CD14-positive monocyte (primary cell): ENCODE measurements around the gene BRICD5. TPM values are rescaled to one million over a fixed set of nuclear protein-coding genes. Genes with fewer than 3 reads are reported as not detected.
A peak's percentile ranks its signal among the peaks of the same experiment; 100 is the strongest.

Source experiments
- DNase-seq, 3 donors: peaks; one replicate each; pipeline ENCODE4 v3.0.0-alpha.2; 2011 to 2022
- H2AFZ ChIP-seq: 2 replicates; pipeline ENCODE4 v1.6.0; 2012; ENCODE audit warnings: mild to moderate bottlenecking, low read depth, low read length, inconsistent platforms; ENCODE audit not compliant: insufficient read depth, poor library complexity, severe bottlenecking
- H3K27ac ChIP-seq, 2 donors: 1 replicate in 1 of 2; 2 replicates in 1 of 2; pipeline ENCODE4 v1.5.1; 2012 to 2013; ENCODE audit warnings: low read length in 2 of 2, control low read depth in 1 of 2, inconsistent platforms in 1 of 2, low read depth in 1 of 2, mild to moderate bottlenecking in 1 of 2
- H3K27me3 ChIP-seq, 2 donors: one replicate each; pipeline versions ENCODE4 v1.6.0 to v1.6.1; 2011 to 2013; ENCODE audit warnings: low read length in 2 of 2; ENCODE audit not compliant: control insufficient read depth in 2 of 2, insufficient read depth in 2 of 2
- H3K36me3 ChIP-seq, 2 donors: replicated peaks in 1 of 2; 1 replicate in 1 of 2; 2 replicates in 1 of 2; pipeline versions ENCODE4 v1.5.1 to v1.6.1; 2012 to 2013; ENCODE audit warnings: low read length in 2 of 2, control low read depth in 1 of 2, inconsistent platforms in 1 of 2, mild to moderate bottlenecking in 1 of 2; ENCODE audit not compliant: insufficient read depth in 2 of 2, control insufficient read depth in 1 of 2
- H3K4me1 ChIP-seq, 2 donors: 1 replicate in 1 of 2; 2 replicates in 1 of 2; pipeline versions ENCODE4 v1.5.1 to v1.6.1; 2012 to 2013; ENCODE audit warnings: low read length in 2 of 2, control low read depth in 1 of 2, inconsistent platforms in 1 of 2, mild to moderate bottlenecking in 1 of 2, moderate library complexity in 1 of 2; ENCODE audit not compliant: insufficient read depth in 2 of 2, control insufficient read depth in 1 of 2
- H3K4me2 ChIP-seq: replicated peaks from 2 replicates; pipeline ENCODE3; 2012; ENCODE audit warnings: low read length, moderate library complexity, mild to moderate bottlenecking; ENCODE audit not compliant: poor library complexity, severe bottlenecking; ENCODE audit errors: extremely low read depth
- H3K4me3 ChIP-seq, 3 experiments: fragments of 200-600 bp in 1 of 3; sonication (generic) in 1 of 3; replicated peaks in 1 of 3; 1 replicate in 2 of 3; 2 replicates in 1 of 3; pipeline ENCODE4 v1.5.1; 2011 to 2013; ENCODE audit warnings: low read length in 3 of 3, mild to moderate bottlenecking in 3 of 3, control low read depth in 2 of 3, low read depth in 2 of 3, inconsistent platforms in 1 of 3, moderate library complexity in 1 of 3
- H3K79me2 ChIP-seq: 2 replicates; pipeline ENCODE4 v1.6.0; 2012; ENCODE audit warnings: mild to moderate bottlenecking, control low read depth, inconsistent platforms, low read length, moderate library complexity; ENCODE audit not compliant: insufficient read depth
- H3K9ac ChIP-seq: 2 replicates; pipeline ENCODE4 v1.6.0; 2017; ENCODE audit warnings: low read length, mild to moderate bottlenecking; ENCODE audit not compliant: insufficient read depth, poor library complexity, severe bottlenecking
- H3K9me3 ChIP-seq, 2 donors: replicated peaks in 1 of 2; 1 replicate in 1 of 2; 2 replicates in 1 of 2; pipeline versions ENCODE4 v1.5.1 to v1.6.1; 2012 to 2013; ENCODE audit warnings: low read length in 2 of 2, control low read depth in 1 of 2; ENCODE audit not compliant: control insufficient read depth in 1 of 2, insufficient read depth in 1 of 2
- H4K20me1 ChIP-seq: 2 replicates; pipeline ENCODE4 v1.6.0; 2012; ENCODE audit warnings: mild to moderate bottlenecking, low read length, control low read depth, moderate library complexity; ENCODE audit not compliant: insufficient read depth
- H3K27ac Mint-ChIP-seq, 7 donors: one replicate each; pipeline ENCODE4 v1.8.0; 2020; ENCODE audit warnings: mild to moderate bottlenecking in 7 of 7, mixed read lengths in 7 of 7, moderate library complexity in 6 of 7, inconsistent platforms in 2 of 7
- H3K27me3 Mint-ChIP-seq, 3 donors: one replicate each; pipeline ENCODE4 v1.8.0; 2021 to 2022; ENCODE audit warnings: low read depth in 3 of 3, mild to moderate bottlenecking in 3 of 3, mixed read lengths in 3 of 3, moderate library complexity in 3 of 3, inconsistent platforms in 1 of 3
- H3K36me3 Mint-ChIP-seq, 2 donors: one replicate each; pipeline ENCODE4 v1.8.0; 2020; ENCODE audit warnings: mixed read lengths in 2 of 2, inconsistent platforms in 1 of 2, mild to moderate bottlenecking in 1 of 2
- H3K4me1 Mint-ChIP-seq: one replicate; pipeline ENCODE4 v1.8.0; 2020; ENCODE audit warnings: mild to moderate bottlenecking, mixed read lengths
- H3K4me3 Mint-ChIP-seq, 2 donors: one replicate each; pipeline ENCODE4 v1.8.0; 2020; ENCODE audit warnings: mild to moderate bottlenecking in 2 of 2, mixed read lengths in 2 of 2, moderate library complexity in 1 of 2
- H3K9me3 Mint-ChIP-seq, 7 donors: one replicate each; pipeline ENCODE4 v1.8.0; 2020 to 2022; ENCODE audit warnings: mixed read lengths in 7 of 7, mild to moderate bottlenecking in 6 of 7, moderate library complexity in 6 of 7, inconsistent platforms in 2 of 7
- CTCF ChIP-seq: fragments of 200-600 bp; IDR thresholded peaks from one replicate; pipeline ENCODE4 v1.8.0; 2022; ENCODE audit warnings: antibody characterized with exemption, mild to moderate bottlenecking
- WGBS: methylation state at CpG from one replicate; pipeline ENCODE4 v1.1.5; 2013; ENCODE audit warnings: missing lambda C conversion rate; ENCODE audit not compliant: insufficient coverage; 5-methylcytosine and 5-hydroxymethylcytosine counted together
- intact Hi-C, 2 donors: fragments of 100-400 bp; cut with micrococcal nuclease; formaldehyde crosslinking; loops; one replicate each; pipeline versions ENCODE4 v1.15.0 to v1.15.1; 2023
- polyA plus RNA-seq, 3 donors: library from polyadenylated mRNA; depleted of rRNA in 1 of 3; unstranded in 2 of 3; stranded (reverse) in 1 of 3; fragments of 300-500 nt in 2 of 3; fragments of >200 nt in 1 of 3; fragmentation: Illumina TruSeq in 2 of 3; gene quantifications; 1 replicate in 2 of 3; 2 replicates in 1 of 3; pipeline ENCODE4 v1.2.3, GENCODE V29; 2012 to 2021

The BRICD5 gene
- polyA plus RNA-seq, 3 donors: 8.8 TPM; not detected in 2

GRCh38 chr16:2180962-2181923, 29.4 kb downstream of the BRICD5 start:
- Histone ChIP-seq H3K36me3 (peaks cover 8 to 17% of the 10 kb centered on the region in 2 donors), H4K20me1 (no peaks in the 10 kb centered on the region), H3K9me3 (no peaks in the 10 kb centered on the region), H3K27ac (no peak overlapping the region), H2AFZ (no peak overlapping the region), H3K27me3 (peaks cover 0 to 3% of the 10 kb centered on the region in 2 donors), H3K4me2 (no peak overlapping the region), H3K4me3 (no peak overlapping the region), H3K79me2 (no peaks in the 10 kb centered on the region), H3K9ac (no peak overlapping the region), H3K4me1 (no peaks in the 10 kb centered on the region)
- H3K27ac Mint-ChIP-seq: peak overlapping the region in 1 of 7 donors; percentile 64
- WGBS: 94% methylated on average over 37 of the region's 46 CpGs
- H3K4me1 Mint-ChIP-seq: no peaks in the 10 kb centered on the region
- TF ChIP-seq CTCF: no peak
- no peak for DNase-seq
- peaks cover 0 to 2% (median 0%) of the 10 kb centered on the region in 7 donors for H3K9me3 Mint-ChIP-seq
- intact Hi-C loops: no loop called here
- H3K27me3 Mint-ChIP-seq: peaks cover 2 to 6% (median 3%) of the 10 kb centered on the region in 3 donors
- H3K36me3 Mint-ChIP-seq: peaks cover 7 to 13% of the 10 kb centered on the region in 2 donors
- H3K4me3 Mint-ChIP-seq: no peak overlapping the region

- no peak overlapping the region for H2AFZ ChIP-seq
- peaks cover 0 to 3% of the 10 kb centered on the region in 2 donors for H3K27me3 ChIP-seq
- H3K4me3 Mint-ChIP-seq: no peak overlapping the region
- H3K4me1 Mint-ChIP-seq: no peaks in the 10 kb centered on the region
- 97% methylated on average over 43 of the region's 43 CpGs for WGBS
- no peaks in the 10 kb centered on the region for H3K79me2 ChIP-seq
- peaks cover 14 to 21% of the 10 kb centered on the region in 2 donors for H3K36me3 Mint-ChIP-seq
- H3K4me2 ChIP-seq: no peak overlapping the region
- TF ChIP-seq CTCF: no peak
- H3K36me3 ChIP-seq: peaks cover 16 to 25% of the 10 kb centered on the region in 2 donors
- peaks cover 0 to 2% (median 0%) of the 10 kb centered on the region in 7 donors for H3K9me3 Mint-ChIP-seq
- no peak overlapping the region for H3K4me3 ChIP-seq
- H3K27me3 Mint-ChIP-seq: peaks cover 0 to 5% (median 3%) of the 10 kb centered on the region in 3 donors
- H4K20me1 ChIP-seq: no peaks in the 10 kb centered on the region
- no peak for DNase-seq
- no peaks in the 10 kb centered on the region for H3K4me1 ChIP-seq
- H3K9me3 ChIP-seq: no peaks in the 10 kb centered on the region
- no peak overlapping the region for H3K27ac Mint-ChIP-seq
- intact Hi-C loops: no loop called here
- H3K27ac ChIP-seq: no peak overlapping the region
- H3K9ac ChIP-seq: no peak overlapping the region
Observed at GRCh38 chr16:2180461-2180860, 30.2 kb downstream of the BRICD5 start.
